Prostate gland (tissue), 2 donors: ENCODE results near the gene VPS45.

Source experiments
- CTCF ChIP-seq, 4 experiments: fragments of 200-600 bp in 2 of 4; fragments of 450-650 bp in 2 of 4; sonication (generic) in 2 of 4; IDR thresholded peaks; 1 replicate in 3 of 4; 2 replicates in 1 of 4; pipeline ENCODE4 v1.5.1; 2016 to 2019; ENCODE audit warnings: antibody characterized with exemption in 4 of 4, mild to moderate bottlenecking in 2 of 4, moderate library complexity in 2 of 4
- POLR2A ChIP-seq: fragments of 450-650 bp; IDR thresholded peaks from one replicate; pipeline ENCODE4 v1.6.1; 2016; ENCODE audit warnings: antibody characterized with exemption, mild to moderate bottlenecking

- TF ChIP-seq CTCF (IDR thresholded peaks at IDR 0.05) (no peak), POLR2A (no peak)
Observed at GRCh38 chr1:150171801-150172200, 104.2 kb downstream of the VPS45 start.
